Breast epithelium (tissue), 3 donors: ENCODE data around the gene SYT2.

Experiments
- CTCF ChIP-seq, 3 donors: fragments of 450-650 bp; IDR thresholded peaks; one replicate each; pipeline ENCODE4 v1.5.1; 2016 to 2017; ENCODE audit warnings: antibody characterized with exemption in 3 of 3, mild to moderate bottlenecking in 3 of 3, moderate library complexity in 3 of 3
- POLR2A ChIP-seq: fragments of 450-650 bp; IDR thresholded peaks from one replicate; pipeline ENCODE4 v1.6.1; 2016; ENCODE audit warnings: antibody characterized with exemption, mild to moderate bottlenecking, moderate library complexity
- POLR2AphosphoS5 ChIP-seq, 3 donors: sonication (generic); formaldehyde crosslinking; IDR thresholded peaks; one replicate each; pipeline ENCODE4 v1.6.1; 2017; ENCODE audit warnings: antibody characterized with exemption in 3 of 3

- TF ChIP-seq CTCF (IDR thresholded peaks at IDR 0.05) (no peak), POLR2A (no peak), POLR2AphosphoS5 (IDR thresholded peaks at IDR 0.05) (no peak)
These were observed 106.8 kb downstream of the SYT2 start for GRCh38 chr1:202603435-202603834.
